NOMO-1 treated with DMSO at 0.1 percent for 48 hours (cell line): ENCODE results near the gene ATP6V0E1.
"Not testable (repeated sequence)": the region's sequence is repeated elsewhere in the genome, so short reads cannot be mapped to it uniquely, and the experiment has no call there.

Experiments used
- DNase-seq: peaks from one replicate; lab custom pipeline; 2025; ENCODE audit not compliant: unreplicated experiment; lab: John Stamatoyannopoulos, UW

ATP6V0E1 gene

GRCh38 chr5:173001229-173001841, 17.8 kb downstream of the ATP6V0E1 start:
- DNase-seq: no peak

- DNase-seq: no peak
These were observed 19.8 kb downstream of the ATP6V0E1 start for GRCh38 chr5:173003360-173003759.

GRCh38 chr5:173004013-173004412, 20.4 kb downstream of the ATP6V0E1 start:
- DNase-seq: no peak

- DNase-seq: no peak
These were observed 20.9 kb downstream of the ATP6V0E1 start for GRCh38 chr5:173004447-173004846.

GRCh38 chr5:173010021-173010420, 26.4 kb downstream of the ATP6V0E1 start:
- DNase-seq: no peak

GRCh38 chr5:173010547-173011464, 27.2 kb downstream of the ATP6V0E1 start:
- DNase-seq: no peak

GRCh38 chr5:173011566-173011965, 28.0 kb downstream of the ATP6V0E1 start:
- no peak for DNase-seq

GRCh38 chr5:173012882-173013281, 29.3 kb downstream of the ATP6V0E1 start:
- no peak for DNase-seq

GRCh38 chr5:173014671-173015070, 31.1 kb downstream of the ATP6V0E1 start:
- no peak for DNase-seq

GRCh38 chr5:173015192-173015591, 31.6 kb downstream of the ATP6V0E1 start:
- no peak for DNase-seq

GRCh38 chr5:173015598-173016455, 32.3 kb downstream of the ATP6V0E1 start:
- DNase-seq: no peak

- no peak for DNase-seq
These were observed 33.1 kb downstream of the ATP6V0E1 start for GRCh38 chr5:173016598-173017046.

- DNase-seq: not testable (repeated sequence)
These were observed 33.5 kb downstream of the ATP6V0E1 start for GRCh38 chr5:173017087-173017486.

GRCh38 chr5:173018358-173018757, 34.8 kb downstream of the ATP6V0E1 start:
- no peak for DNase-seq

- DNase-seq: no peak
These were observed 36.6 kb downstream of the ATP6V0E1 start for GRCh38 chr5:173020154-173020581.

- DNase-seq: no peak
These were observed 37.1 kb downstream of the ATP6V0E1 start for GRCh38 chr5:173020643-173021042.

GRCh38 chr5:173025651-173026050, 42.1 kb downstream of the ATP6V0E1 start:
- DNase-seq: no peak

- DNase-seq: no peak
These were observed 44.3 kb downstream of the ATP6V0E1 start for GRCh38 chr5:173027905-173028304.

GRCh38 chr5:173028811-173029327, 45.3 kb downstream of the ATP6V0E1 start:
- no peak for DNase-seq

GRCh38 chr5:173029499-173029921, 45.9 kb downstream of the ATP6V0E1 start:
- DNase-seq: no peak

- not testable (repeated sequence) for DNase-seq
These were observed 48.5 kb downstream of the ATP6V0E1 start for GRCh38 chr5:173032096-173032495.
